Smooth muscle cell (in vitro differentiated cells): ENCODE results near the gene ENDOU. TPM values are rescaled to one million over a fixed set of nuclear protein-coding genes. Genes with fewer than 3 reads are reported as not detected.

Source experiments
- DNase-seq: peaks from one replicate; lab custom pipeline; 2025; ENCODE audit not compliant: unreplicated experiment; lab: John Stamatoyannopoulos, UW
- H2AFZ ChIP-seq: fragments of 200-600 bp; sonication (generic); 2 replicates; pipeline ENCODE4 v1.6.0; 2016; ENCODE audit warnings: antibody characterized with exemption, low read depth, mild to moderate bottlenecking
- H3F3A ChIP-seq: fragments of 200-600 bp; sonication (generic); 2 replicates; pipeline ENCODE4 v1.6.0; 2017; ENCODE audit warnings: antibody characterized with exemption, low read depth
- H3K27ac ChIP-seq: fragments of 200-600 bp; sonication (generic); 2 replicates; pipeline ENCODE4 v1.5.1; 2016; ENCODE audit warnings: low read depth, mild to moderate bottlenecking
- H3K27me3 ChIP-seq: fragments of 200-600 bp; sonication (generic); 2 replicates; pipeline ENCODE4 v1.6.1; 2016; ENCODE audit warnings: low read depth, mild to moderate bottlenecking
- H3K36me3 ChIP-seq: fragments of 200-600 bp; sonication (generic); 2 replicates; pipeline ENCODE4 v1.5.1; 2016; ENCODE audit warnings: low read depth
- H3K4me1 ChIP-seq: fragments of 200-600 bp; sonication (generic); 2 replicates; pipeline ENCODE4 v1.5.1; 2016; ENCODE audit warnings: low read depth
- H3K4me2 ChIP-seq: fragments of 200-600 bp; sonication (generic); 2 replicates; pipeline ENCODE4 v1.6.0; 2016; ENCODE audit warnings: mild to moderate bottlenecking
- H3K4me3 ChIP-seq: fragments of 200-600 bp; sonication (generic); 2 replicates; pipeline ENCODE4 v1.5.1; 2016; ENCODE audit warnings: mild to moderate bottlenecking
- H3K79me2 ChIP-seq: fragments of 200-600 bp; sonication (generic); 2 replicates; pipeline ENCODE4 v1.6.0; 2016; ENCODE audit warnings: low read depth, mild to moderate bottlenecking
- H3K9ac ChIP-seq: fragments of 200-600 bp; sonication (generic); 2 replicates; pipeline ENCODE4 v1.6.0; 2016; ENCODE audit warnings: low read depth
- H3K9me3 ChIP-seq: fragments of 200-600 bp; sonication (generic); replicated peaks from 2 replicates; pipeline ENCODE4 v1.5.1; 2016; ENCODE audit warnings: low read depth
- H4K20me1 ChIP-seq: fragments of 200-600 bp; sonication (generic); 2 replicates; pipeline ENCODE4 v1.6.0; 2016; ENCODE audit warnings: low read depth
- WGBS: methylation state at CpG from one replicate; pipeline ENCODE4 v1.1.7; 2016; ENCODE audit warnings: low lambda C conversion rate; 5-methylcytosine and 5-hydroxymethylcytosine counted together
- polyA plus RNA-seq: library from polyadenylated mRNA; unstranded; fragments of >200 nt; fragmentation: Nextera tagmentation; extraction: Ambion mirVana; gene quantifications from 2 replicates; pipeline ENCODE4 v1.2.1, GENCODE V29; 2016
- total RNA-seq: library from RNA; depleted of rRNA; stranded (reverse); fragments of >200 nt; gene quantifications from 2 replicates; pipeline ENCODE4 v1.2.3, GENCODE V29; 2014
- TF ChIP-seq, protein P1 (sequence below): fragments of 200-600 bp; sonication (generic); IDR thresholded peaks from 2 replicates; pipeline ENCODE4 v1.5.1; 2017; ENCODE audit warnings: borderline replicate concordance, mild to moderate bottlenecking, antibody characterized with exemption; ENCODE audit not compliant: insufficient read depth, poor library complexity, severe bottlenecking

The ENDOU gene
- total and polyA plus RNA-seq, 2 experiments from 2014 or later, result 0.47 to 5.1 TPM

- Histone ChIP-seq H3F3A (no peaks in the 10 kb centered on the region), H3K27ac (no peak overlapping the region), H3K4me1 (peaks cover 11% of the 10 kb centered on the region), H3K4me2 (no peak overlapping the region), H3K36me3 (no peaks in the 10 kb centered on the region), H2AFZ (no peak overlapping the region), H3K27me3 (no peaks in the 10 kb centered on the region), H4K20me1 (no peaks in the 10 kb centered on the region), H3K9me3 (no peaks in the 10 kb centered on the region), H3K4me3 (no peak overlapping the region), H3K79me2 (no peaks in the 10 kb centered on the region), H3K9ac (no peak overlapping the region)
- WGBS, result 97% methylated on average over 9 of the region's 9 CpGs
- no peak for DNase-seq
- TF ChIP-seq, protein P1, sequence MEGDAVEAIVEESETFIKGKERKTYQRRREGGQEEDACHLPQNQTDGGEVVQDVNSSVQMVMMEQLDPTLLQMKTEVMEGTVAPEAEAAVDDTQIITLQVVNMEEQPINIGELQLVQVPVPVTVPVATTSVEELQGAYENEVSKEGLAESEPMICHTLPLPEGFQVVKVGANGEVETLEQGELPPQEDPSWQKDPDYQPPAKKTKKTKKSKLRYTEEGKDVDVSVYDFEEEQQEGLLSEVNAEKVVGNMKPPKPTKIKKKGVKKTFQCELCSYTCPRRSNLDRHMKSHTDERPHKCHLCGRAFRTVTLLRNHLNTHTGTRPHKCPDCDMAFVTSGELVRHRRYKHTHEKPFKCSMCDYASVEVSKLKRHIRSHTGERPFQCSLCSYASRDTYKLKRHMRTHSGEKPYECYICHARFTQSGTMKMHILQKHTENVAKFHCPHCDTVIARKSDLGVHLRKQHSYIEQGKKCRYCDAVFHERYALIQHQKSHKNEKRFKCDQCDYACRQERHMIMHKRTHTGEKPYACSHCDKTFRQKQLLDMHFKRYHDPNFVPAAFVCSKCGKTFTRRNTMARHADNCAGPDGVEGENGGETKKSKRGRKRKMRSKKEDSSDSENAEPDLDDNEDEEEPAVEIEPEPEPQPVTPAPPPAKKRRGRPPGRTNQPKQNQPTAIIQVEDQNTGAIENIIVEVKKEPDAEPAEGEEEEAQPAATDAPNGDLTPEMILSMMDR, result no peak
These were observed 26.3 kb upstream of the ENDOU start for GRCh38 chr12:47751561-47751960.

DNA sequence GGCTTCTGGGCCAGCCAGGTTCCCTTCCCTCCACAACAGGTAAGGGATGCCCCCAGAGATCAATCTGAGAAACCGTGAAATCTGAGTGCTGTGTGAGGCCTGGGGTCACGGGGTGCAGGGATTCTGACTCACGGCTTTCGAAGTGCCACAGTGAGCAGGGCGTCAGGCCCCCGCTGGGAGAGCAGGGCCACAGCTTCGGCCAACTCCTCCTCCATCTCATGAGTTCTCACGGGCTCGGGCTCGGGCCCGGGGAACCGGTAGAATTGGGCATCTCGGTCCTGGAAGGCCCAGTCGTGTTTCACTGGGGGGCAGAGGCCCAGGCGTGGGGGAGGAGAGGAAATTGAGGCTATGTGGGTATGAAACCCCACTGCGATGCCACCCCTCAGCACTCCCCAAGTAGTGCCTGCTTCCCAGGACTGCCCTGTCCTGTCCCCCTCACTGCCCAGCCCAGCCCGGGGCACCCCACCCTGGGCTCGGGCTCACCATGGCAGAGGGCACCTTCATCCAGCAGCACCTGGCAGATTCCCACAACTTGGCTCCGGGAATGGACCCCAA is 25.7 kb upstream of the ENDOU start:
- Histone ChIP-seq H3K4me1 (peaks cover 11% of the 10 kb centered on the region), H3K27me3 (no peaks in the 10 kb centered on the region), H3K4me3 (no peak overlapping the region), H3K27ac (no peak overlapping the region), H3K79me2 (no peaks in the 10 kb centered on the region), H3K9me3 (no peaks in the 10 kb centered on the region), H3K9ac (no peak overlapping the region), H3K4me2 (no peak overlapping the region), H3F3A (no peaks in the 10 kb centered on the region), H4K20me1 (no peaks in the 10 kb centered on the region), H3K36me3 (no peaks in the 10 kb centered on the region), H2AFZ (no peak overlapping the region)
- 90% methylated on average over 17 of the region's 19 CpGs for WGBS
- no peak for DNase-seq
- TF ChIP-seq, protein P1, result no peak

- H3K4me2 ChIP-seq, result no peak overlapping the region
- no peak overlapping the region for H3K4me3 ChIP-seq
- H3K27ac ChIP-seq, result no peak overlapping the region
- peaks cover 11% of the 10 kb centered on the region for H3K4me1 ChIP-seq
- H3F3A ChIP-seq, result no peaks in the 10 kb centered on the region
- H2AFZ ChIP-seq, result no peak overlapping the region
- H3K79me2 ChIP-seq, result no peaks in the 10 kb centered on the region
- no peaks in the 10 kb centered on the region for H3K36me3 ChIP-seq
- 94% methylated on average over 10 of the region's 10 CpGs for WGBS
- H3K9ac ChIP-seq, result no peak overlapping the region
- H4K20me1 ChIP-seq, result no peaks in the 10 kb centered on the region
- DNase-seq, result no peak
- no peaks in the 10 kb centered on the region for H3K9me3 ChIP-seq
- H3K27me3 ChIP-seq, result no peaks in the 10 kb centered on the region
- TF ChIP-seq, protein P1, result no peak
These were observed 25.0 kb upstream of the ENDOU start for GRCh38 chr12:47750229-47750798.

- no peaks in the 10 kb centered on the region for H3K9me3 ChIP-seq
- H3K4me1 ChIP-seq, result peaks cover 8% of the 10 kb centered on the region
- H3K36me3 ChIP-seq, result no peaks in the 10 kb centered on the region
- H3K79me2 ChIP-seq, result no peaks in the 10 kb centered on the region
- H3K9ac ChIP-seq, result no peak overlapping the region
- no peaks in the 10 kb centered on the region for H3F3A ChIP-seq
- no peaks in the 10 kb centered on the region for H4K20me1 ChIP-seq
- no peak overlapping the region for H3K4me3 ChIP-seq
- WGBS, result 100% methylated on average over 2 of the region's 3 CpGs
- H2AFZ ChIP-seq, result no peak overlapping the region
- DNase-seq, result no peak
- H3K27me3 ChIP-seq, result no peaks in the 10 kb centered on the region
- H3K4me2 ChIP-seq, result no peak overlapping the region
- TF ChIP-seq, protein P1, result no peak
- no peak overlapping the region for H3K27ac ChIP-seq
These were observed 23.6 kb upstream of the ENDOU start for GRCh38 chr12:47748899-47749298.
